Inferior parietal cortex (tissue), 1 donor: Measurements from ENCODE around the gene RARG.
"Not testable (repeated sequence)": the region's sequence is repeated elsewhere in the genome, so short reads cannot be mapped to it uniquely, and the experiment has no call there.

Source experiments
- DNase-seq: peaks from one replicate; pipeline ENCODE4 v3.0.0-alpha.2; 2016; ENCODE audit errors: extremely low spot score

Gene RARG

DNA sequence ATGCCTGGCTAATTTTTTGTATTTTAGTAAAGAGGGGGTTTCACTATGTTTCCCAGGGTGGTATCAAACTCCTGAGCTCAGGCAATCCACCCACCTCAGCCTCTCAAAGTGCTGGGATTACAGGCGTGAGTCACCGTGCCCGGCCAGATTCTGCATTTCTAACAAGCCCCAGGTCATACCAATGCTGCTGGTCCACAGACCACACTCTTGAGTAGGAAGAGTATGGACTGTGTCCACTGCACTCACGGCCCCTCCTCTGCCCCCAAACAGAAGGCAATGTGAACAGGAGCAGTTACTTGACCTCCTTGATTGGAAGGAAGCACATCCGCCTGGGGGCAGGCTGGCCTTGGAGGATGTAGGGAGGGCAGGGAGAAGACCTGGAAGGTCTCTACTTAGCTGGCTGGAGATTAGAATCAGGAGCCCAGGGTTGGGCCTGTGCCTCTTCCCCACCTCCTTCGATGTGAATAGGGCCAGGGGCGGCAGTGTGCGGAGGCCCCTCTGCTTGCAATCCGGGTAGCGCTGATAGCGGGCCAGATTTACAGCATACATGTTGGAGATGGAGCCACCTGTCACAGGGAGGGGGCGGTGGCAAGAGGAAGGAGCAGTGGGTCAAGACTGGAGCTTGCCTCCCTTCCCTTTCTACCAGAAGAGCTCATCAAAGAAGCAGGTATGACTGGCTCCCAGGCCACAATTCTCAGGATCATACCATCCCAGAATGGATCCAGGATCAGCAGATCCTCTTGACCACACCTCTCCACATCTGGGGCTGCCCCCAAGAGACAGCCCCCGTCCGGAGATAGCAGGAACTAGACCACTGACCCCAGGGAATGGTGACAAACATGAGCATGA lies 60.9 kb downstream of the RARG start:
- DNase-seq = no peak

DNA sequence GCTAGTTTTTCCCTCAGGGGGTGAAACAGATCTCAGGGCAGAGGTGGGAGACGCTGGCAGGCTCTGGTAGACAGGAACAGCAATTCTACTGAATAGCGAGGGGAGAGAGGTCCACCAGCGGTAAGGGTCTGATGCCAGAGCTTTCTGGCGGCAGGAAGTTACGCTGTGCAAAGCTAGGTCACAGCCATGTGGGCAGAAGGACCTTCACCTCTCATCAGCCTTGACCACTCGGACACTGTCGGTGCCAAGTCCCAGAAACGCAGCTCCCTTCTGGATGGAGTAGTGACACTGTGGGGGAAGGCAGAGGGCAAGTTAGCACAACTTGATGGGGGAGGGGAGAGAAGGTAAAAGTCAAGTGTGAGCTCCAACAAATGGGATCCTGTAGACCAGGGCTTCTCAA lies 61.8 kb downstream of the RARG start:
- no peak for DNase-seq

DNA sequence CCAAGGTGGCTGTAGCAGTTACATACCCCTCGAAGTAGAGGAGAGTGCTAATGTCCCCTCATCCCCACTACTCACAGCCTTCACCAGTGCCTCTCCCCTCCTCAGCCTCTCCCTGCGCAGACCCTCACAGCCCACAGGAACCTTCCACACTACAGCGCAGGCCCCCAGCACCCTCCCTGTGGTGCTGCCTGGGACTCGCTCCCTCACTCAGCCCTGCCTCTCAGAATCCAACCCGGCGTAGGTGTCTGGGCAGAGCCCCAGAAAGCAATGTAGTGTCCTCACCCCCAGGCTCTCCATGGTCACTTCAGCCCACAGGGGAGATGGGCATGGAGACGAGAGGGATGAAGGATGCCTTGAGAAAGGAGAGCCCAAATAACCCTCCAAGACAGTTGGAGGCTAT lies 62.4 kb downstream of the RARG start:
- DNase-seq = no peak

DNA sequence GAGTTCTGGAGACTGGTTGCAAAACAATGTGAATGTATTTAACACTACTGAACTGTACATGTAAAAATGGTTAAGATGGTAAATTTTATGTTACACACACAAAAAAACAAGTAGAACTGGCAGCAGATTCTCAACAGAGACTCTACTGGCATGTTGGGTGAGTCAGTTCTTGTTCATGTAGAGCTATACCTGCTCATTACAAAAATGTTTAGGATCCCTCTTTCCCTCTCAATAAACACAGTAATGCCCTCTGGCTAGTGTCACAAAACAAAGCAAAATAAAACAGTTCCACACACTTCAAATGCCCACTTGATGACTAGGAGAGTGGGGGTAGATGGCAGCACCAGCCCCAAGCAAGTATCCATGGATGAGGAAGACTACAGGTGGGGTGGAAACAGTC lies 65.2 kb downstream of the RARG start:
- DNase-seq = no peak

DNA sequence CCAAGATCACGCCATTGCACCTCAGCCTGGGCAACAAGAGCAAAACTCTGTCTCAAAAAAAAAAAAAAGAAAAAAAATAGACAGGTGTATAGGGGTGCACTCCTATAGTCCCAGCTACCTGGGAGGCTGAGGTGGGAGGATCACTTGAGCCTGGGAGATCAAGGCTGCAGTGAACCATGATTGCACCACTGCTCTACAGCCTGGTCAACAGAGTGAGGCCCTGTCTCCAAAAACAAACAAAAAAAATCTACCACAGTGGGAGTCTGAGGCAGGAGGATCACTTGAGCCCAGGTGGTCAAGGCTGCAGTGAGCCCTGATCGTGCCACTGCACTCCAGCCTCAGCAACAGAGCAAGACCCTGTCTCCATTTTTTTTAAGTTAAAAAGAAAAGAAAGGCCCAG lies 69.0 kb downstream of the RARG start:
- DNase-seq = not testable (repeated sequence)

DNA sequence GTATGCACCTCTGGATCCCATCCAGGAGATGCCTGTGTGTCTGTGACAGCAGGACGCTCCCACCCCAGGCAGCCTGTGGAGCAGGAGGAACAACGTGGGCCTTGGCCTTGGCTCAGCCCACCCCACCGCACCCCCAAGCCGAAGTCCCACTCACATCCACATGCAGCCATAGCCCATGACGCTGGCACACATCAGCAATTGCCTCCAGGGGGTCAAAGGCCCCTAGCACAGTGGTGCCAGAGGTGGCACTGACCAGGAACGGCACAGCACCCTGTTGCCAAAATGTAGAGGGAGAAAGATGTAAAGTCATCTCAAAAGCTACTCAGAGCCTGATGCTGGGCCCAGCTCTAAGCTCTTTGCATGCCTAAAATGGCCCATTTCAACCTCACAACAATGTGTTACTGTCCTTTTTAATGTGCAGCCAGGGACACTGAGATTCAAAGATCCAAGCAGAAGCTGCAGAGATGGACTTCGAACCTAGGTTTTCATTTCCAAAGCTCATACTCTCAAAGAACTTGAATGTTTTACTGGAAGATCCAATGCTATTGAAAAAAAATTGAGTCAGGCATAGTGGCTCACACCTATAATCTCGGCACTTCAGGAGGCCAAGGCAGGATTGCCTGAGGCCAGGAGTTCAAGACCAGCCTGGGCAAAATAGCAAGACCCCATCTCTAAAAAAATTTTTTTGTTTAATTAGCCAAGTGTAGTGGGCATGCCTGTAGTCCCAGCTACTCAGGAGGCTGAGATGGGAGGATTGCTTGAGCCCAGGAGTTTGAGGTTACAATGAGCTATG lies 70.7 kb downstream of the RARG start:
- DNase-seq = no peak

DNA sequence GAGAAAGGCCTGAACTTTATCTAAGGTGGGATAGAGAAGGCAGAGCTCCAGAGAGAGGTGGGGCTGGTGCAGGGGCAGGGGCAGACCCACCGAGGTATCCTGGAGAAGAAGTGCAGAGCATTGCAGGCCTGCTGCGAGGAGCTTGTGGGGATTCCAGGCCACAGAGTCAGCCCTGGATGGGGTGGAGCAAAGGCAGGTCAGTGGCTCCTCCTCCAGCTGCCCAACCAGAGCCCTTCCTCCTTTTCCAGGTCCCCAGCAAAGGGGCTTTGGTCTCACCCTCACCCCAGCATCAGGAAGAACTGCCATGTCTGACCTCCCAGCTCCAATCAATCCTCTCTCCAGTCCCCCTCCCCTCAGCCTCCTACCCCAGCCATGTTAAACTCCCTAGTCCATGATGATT lies 71.3 kb downstream of the RARG start:
- DNase-seq = no peak
